KBM-7 (cell line): ENCODE results near the gene UFSP2.

Source experiments
- DNase-seq: peaks from one replicate; pipeline ENCODE4 v3.0.0-alpha.2; 2015
- in situ Hi-C: fragments of 300-500 bp; cut with MboI; formaldehyde crosslinking; loops from 2 replicates; pipeline ENCODE4 v1.14.3; 2020; ENCODE audit warnings: low sequenced_read_pairs, low pct_unique_long_range_greater_than_20kb, mixed read lengths

Gene UFSP2

DNA sequence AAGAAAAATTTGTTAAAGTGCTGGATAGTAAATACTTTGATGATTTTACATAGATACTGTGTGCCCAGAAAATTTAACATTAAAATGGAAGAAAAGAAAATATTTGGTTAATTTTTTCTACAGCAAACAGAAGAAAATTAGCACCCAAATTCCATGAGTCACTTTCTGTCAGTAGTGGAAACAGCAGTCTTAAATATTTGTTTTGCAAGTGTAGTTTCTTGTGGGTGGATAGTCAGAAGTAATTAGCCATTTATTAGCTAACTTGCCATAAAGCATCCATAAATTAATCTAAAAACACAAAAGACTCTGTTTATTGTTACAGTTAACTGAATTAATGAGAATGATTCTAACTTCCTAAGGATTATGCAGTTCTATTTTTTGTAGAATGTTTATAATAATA, 9.7 kb upstream of the UFSP2 start:
- DNase-seq: no peak
- in situ Hi-C loops: no loop called here

DNA sequence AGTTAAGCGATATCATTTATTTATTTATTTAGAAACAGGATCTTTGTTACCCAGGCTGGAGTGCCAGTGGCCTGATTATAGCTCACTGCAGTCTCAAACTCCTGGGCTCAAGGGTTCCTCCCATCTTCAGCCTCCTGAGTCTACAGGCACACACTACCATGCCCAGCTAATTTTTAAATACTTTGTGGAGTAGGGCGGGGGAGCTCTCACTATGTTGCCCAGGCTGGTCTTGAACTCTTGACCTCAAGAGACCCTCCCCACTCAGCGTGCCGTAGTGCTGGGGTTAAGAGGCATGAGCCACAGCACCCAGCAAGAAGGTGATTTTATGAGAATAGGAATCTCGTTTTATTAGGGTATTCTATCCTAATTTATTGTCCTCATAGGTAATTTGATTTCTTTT, 3.9 kb upstream of the UFSP2 start:
- DNase-seq: no peak
- in situ Hi-C loops: no loop called here

- DNase-seq: no peak
- in situ Hi-C loops: no loop called here
Measured at GRCh38 chr4:185426960-185427688, 1.4 kb upstream of the UFSP2 start.

GRCh38 chr4:185424905-185425646, 688 bp downstream of the UFSP2 start:
- in situ Hi-C loops: no loop called here
- no peak for DNase-seq

- DNase-seq: no peak
- in situ Hi-C loops: no loop called here
Measured at GRCh38 chr4:185421366-185422124, 4.2 kb downstream of the UFSP2 start.

DNA sequence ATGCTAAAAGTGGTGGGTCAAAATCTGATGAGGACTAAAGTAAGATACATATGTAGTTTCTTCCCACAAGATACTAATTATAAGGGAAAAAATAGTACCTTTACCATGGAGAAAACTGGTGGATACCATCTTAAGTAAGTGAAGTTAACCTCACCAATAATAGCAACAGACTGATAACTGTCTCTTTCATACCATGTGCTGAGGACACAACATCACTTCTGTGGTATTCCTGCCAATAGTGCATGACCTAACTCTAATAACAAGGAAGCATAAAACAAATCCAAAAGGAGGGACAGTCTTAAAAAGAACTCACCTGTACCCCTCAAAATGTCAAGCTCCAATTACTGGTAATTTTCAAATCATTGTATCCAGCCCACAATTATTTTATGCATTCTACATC, 8.8 kb downstream of the UFSP2 start:
- no peak for DNase-seq
- in situ Hi-C loops: no loop called here

DNA sequence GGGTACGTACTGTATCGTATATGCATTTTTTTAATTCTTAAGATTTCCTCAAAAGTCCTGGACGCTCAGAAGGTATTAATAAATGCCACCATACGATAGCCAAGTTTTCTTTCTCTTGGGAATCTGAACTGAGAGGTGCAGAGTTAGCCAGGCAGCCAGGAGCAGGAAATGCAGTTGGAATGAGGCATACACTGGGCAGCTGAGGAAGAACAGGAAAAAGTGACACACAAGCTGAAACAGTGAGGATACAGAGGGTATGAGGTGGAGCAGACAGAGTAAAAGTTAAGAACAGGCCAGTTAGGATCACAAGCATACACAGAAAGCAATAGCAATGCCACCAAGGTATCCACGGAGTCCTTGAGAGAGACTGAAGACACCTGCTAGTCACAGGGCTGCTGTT, 13.4 kb downstream of the UFSP2 start:
- in situ Hi-C loops: no loop called here
- no peak for DNase-seq

DNA sequence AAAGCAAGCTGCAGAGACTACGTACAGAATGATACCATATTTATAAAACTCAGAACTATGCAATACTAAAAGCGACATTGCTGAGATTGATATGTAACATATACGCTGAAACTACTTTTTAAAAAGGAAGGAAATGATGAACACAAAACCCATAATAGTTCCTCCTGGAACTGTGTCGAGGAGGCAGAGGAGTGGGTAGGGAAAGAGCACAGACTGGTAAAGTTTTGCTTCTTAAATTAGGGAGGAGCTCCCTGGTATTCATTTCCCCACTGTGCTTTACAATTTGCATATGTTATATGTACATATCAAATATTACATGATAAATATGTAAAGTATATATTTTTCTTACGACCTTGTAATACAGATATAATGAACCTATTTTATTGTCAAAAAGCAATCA, 13.9 kb downstream of the UFSP2 start:
- in situ Hi-C loops: no loop called here

GRCh38 chr4:185408432-185408831, 17.3 kb downstream of the UFSP2 start:
- in situ Hi-C loops: no loop called here
- no peak for DNase-seq

More for the DNA sequence above, 13.9 kb downstream of the UFSP2 start:
- DNase-seq: no peak

GRCh38 chr4:185405296-185405999, 20.3 kb downstream of the UFSP2 start:
- no peak for DNase-seq

DNA sequence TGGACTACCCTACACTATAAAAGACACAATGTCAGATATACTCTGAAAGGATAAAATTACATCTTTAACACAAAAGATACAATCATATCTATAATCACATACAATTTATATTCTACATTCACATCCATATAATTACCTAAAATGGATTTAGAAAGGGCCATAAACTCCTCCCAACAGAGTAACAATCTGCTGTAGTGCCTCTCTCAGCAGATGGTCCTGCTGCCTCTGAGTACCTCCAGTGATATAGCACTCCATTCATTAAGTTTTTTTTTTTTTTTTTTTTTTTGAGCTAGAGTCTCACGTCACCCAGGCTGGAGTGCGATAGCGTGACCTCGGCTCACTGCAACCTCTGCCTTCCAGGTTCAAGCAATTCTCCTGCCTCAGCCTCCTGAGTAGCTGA, 21.7 kb downstream of the UFSP2 start:
- DNase-seq: no peak
- in situ Hi-C loops: no loop called here

More at GRCh38 chr4:185405296-185405999, 20.3 kb downstream of the UFSP2 start:
- in situ Hi-C loops: no loop called here

DNA sequence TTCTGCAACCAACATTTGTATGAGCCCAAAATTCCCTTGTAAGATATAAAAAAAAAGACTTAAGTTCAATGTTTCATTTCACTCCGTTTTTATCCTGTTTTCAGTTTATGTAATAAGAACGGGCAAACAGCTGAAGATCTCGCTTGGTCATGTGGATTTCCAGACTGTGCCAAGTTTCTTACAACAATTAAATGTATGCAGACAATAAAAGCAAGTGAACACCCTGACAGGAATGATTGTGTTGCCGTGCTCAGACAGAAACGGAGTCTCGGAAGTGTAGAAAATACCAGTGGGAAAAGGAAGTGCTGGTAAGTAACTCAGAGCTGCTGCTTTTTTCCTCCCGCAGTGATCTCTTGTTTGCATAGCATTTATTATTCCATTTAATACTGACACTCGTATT, 26.3 kb downstream of the UFSP2 start:
- DNase-seq: no peak
- in situ Hi-C loops: no loop called here

- DNase-seq: no peak
- in situ Hi-C loops: no loop called here
Measured at GRCh38 chr4:185398618-185399017, 27.1 kb downstream of the UFSP2 start.

- in situ Hi-C loops: no loop called here
Measured at GRCh38 chr4:185396724-185397385, 28.9 kb downstream of the UFSP2 start, which contains the start of gene ANKRD37. Gene ANKRD37, plus strand, starts transcription at chr4:185396841. Its CDS starts 83 bp downstream, at chr4:185396924.

GRCh38 chr4:185395956-185396723, 29.6 kb downstream of the UFSP2 start:
- DNase-seq: peak; percentile 96
- in situ Hi-C loops: no loop called here

More at GRCh38 chr4:185396724-185397385, 28.9 kb downstream of the UFSP2 start, which contains the start of gene ANKRD37:
- peak; percentile 45 for DNase-seq

DNA sequence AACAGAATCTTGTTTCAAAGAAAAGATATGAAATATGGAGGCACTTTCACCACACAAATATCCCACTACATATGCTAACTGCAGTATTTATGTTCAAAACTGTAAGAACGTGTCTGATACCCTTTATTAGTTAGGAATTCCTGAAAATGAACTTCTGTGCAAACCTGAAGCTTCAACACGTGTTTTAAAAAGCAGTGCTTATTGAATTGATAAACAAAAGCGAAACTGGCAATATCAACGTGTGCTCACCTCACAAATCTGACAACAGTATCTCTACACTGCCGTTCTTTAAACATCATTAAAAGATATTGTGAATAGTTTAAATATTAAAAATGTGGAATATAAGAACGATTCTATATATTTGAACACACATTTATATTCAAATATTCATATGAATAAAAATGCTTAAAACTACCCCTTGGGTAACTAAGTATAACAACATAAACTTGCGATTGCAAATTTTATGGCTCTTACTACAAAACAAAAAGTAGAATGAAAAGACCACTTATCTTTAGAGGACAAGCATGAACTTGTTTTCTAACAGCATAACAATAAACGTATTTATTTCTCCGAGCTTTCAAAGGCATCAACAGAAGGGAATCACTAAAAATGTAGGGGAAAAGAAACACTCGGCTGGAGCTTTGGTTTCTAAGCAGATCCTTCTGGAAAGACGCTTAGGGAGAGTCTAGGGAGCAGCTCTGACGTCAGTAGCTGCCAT, 30.4 kb downstream of the UFSP2 start, which contains the start of gene LRP2BP:
Gene LRP2BP, minus strand, starts transcription at position 687 of the 718 bp plus-strand sequence. CDS start 17,738 bp downstream, outside the sequence.
- peak; percentile 46 for DNase-seq
- in situ Hi-C loops: no loop called here

- in situ Hi-C loops: no loop called here
- DNase-seq: peak; percentile 46
Measured at GRCh38 chr4:185394568-185395237, 31.1 kb downstream of the UFSP2 start.
